Liver (tissue), 3 donors: ENCODE data around the gene CLCN1.

Experiments
- GABPA ChIP-seq, 2 donors: IDR thresholded peaks in 1 of 2; conservative IDR thresholded peaks in 1 of 2; 2 replicates each; pipeline ENCODE4 v1.6.1; 2016; ENCODE audit warnings: antibody characterized with exemption in 2 of 2, mild to moderate bottlenecking in 1 of 2, moderate library complexity in 1 of 2
- HNF4A ChIP-seq, 2 donors: conservative IDR thresholded peaks; 2 replicates each; pipeline ENCODE4 v1.6.1; 2016; ENCODE audit warnings: antibody characterized with exemption in 2 of 2, mild to moderate bottlenecking in 2 of 2
- JUND ChIP-seq, 2 donors: IDR thresholded peaks; 2 replicates each; pipeline ENCODE4 v1.6.1; 2016; ENCODE audit warnings: antibody characterized with exemption in 2 of 2
- RAD21 ChIP-seq, 2 donors: IDR thresholded peaks; 2 replicates each; pipeline ENCODE4 v1.6.1; 2016; ENCODE audit warnings: antibody characterized with exemption in 2 of 2, mild to moderate bottlenecking in 2 of 2
- RXRA ChIP-seq, 2 donors: IDR thresholded peaks; 2 replicates each; pipeline ENCODE4 v1.6.1; 2017 to 2018; ENCODE audit warnings: antibody characterized with exemption in 2 of 2, mild to moderate bottlenecking in 1 of 2
- SP1 ChIP-seq: IDR thresholded peaks from 2 replicates; pipeline ENCODE4 v1.6.1; 2018; ENCODE audit warnings: antibody characterized with exemption, mild to moderate bottlenecking
- TAF1 ChIP-seq: conservative IDR thresholded peaks from 2 replicates; pipeline ENCODE4 v1.6.1; 2016; ENCODE audit warnings: antibody characterized with exemption, mild to moderate bottlenecking
- YY1 ChIP-seq: IDR thresholded peaks from 2 replicates; pipeline ENCODE4 v1.6.1; 2016; ENCODE audit warnings: antibody characterized with exemption, mild to moderate bottlenecking
- ZBTB33 ChIP-seq: IDR thresholded peaks from 2 replicates; pipeline ENCODE4 v1.6.1; 2016; ENCODE audit warnings: antibody characterized with exemption
- TF ChIP-seq, protein P1 (sequence below): fragments of 150-350 bp; IDR thresholded peaks from 2 replicates; pipeline ENCODE4 v1.5.1; 2017; ENCODE audit warnings: improper control_type of control experiment, low read depth, low read length; ENCODE audit not compliant: missing input control
- donor health status: healthy.
- donor health status: healthy.

GRCh38 chr7:143368387-143368786, 52.5 kb downstream of the CLCN1 start:
- TF ChIP-seq, protein P1, sequence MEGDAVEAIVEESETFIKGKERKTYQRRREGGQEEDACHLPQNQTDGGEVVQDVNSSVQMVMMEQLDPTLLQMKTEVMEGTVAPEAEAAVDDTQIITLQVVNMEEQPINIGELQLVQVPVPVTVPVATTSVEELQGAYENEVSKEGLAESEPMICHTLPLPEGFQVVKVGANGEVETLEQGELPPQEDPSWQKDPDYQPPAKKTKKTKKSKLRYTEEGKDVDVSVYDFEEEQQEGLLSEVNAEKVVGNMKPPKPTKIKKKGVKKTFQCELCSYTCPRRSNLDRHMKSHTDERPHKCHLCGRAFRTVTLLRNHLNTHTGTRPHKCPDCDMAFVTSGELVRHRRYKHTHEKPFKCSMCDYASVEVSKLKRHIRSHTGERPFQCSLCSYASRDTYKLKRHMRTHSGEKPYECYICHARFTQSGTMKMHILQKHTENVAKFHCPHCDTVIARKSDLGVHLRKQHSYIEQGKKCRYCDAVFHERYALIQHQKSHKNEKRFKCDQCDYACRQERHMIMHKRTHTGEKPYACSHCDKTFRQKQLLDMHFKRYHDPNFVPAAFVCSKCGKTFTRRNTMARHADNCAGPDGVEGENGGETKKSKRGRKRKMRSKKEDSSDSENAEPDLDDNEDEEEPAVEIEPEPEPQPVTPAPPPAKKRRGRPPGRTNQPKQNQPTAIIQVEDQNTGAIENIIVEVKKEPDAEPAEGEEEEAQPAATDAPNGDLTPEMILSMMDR = no peak
- TF ChIP-seq ZBTB33 (no peak), TAF1 (no peak), SP1 (no peak), HNF4A (conservative IDR thresholded peaks at IDR 0.05) (no peak), RXRA (IDR thresholded peaks at IDR 0.05) (no peak), GABPA (IDR thresholded peaks at IDR 0.05 in 1 of 2, conservative IDR thresholded peaks at IDR 0.05 in 1 of 2) (no peak), JUND (IDR thresholded peaks at IDR 0.05) (no peak), YY1 (no peak), RAD21 (IDR thresholded peaks at IDR 0.05) (no peak)
